HepG2 (cell line): ENCODE data around the gene HOXD12. TPM values are rescaled to one million over a fixed set of nuclear protein-coding genes. Genes with fewer than 3 reads are reported as not detected.

Source experiments
- ATAC-seq: fragments of 200-7000 bp; cut with Tn5 transposase; 3 replicates; pipeline ENCODE4 v1.9.1; 2020; ENCODE audit warnings: mild to moderate bottlenecking, moderate library complexity
- BruUV-seq: library from RNA; stranded (reverse); fragments of 400-500 nt; replicated peaks from 2 replicates; lab custom pipeline; 2021; lab: Mats Ljungman, UMichigan
- CTCF ChIA-PET: fragments of 300-600 bp; formaldehyde crosslinking; extraction: SDS; loops from one replicate; lab custom pipeline; 2021; ENCODE audit warnings: low total read pairs, inconsistent platforms, low intra/inter-chr PET ratio; lab: Yijun Ruan, JAX
- POLR2A ChIA-PET: fragments of 350-600 bp; sonication (Branson Sonifier 250); formaldehyde crosslinking; loops from one replicate; lab custom pipeline; 2020; ENCODE audit warnings: antibody characterized with exemption, inconsistent platforms; lab: Yijun Ruan, JAX
- DNase-seq: peaks from one replicate; pipeline ENCODE4 v3.0.0-alpha.2; 2015; ENCODE audit warnings: low spot score
- FAIRE-seq: peaks from 3 replicates; lab custom pipeline; 2011; peaks lifted over from hg19 to GRCh38; lab: Jason Lieb, UNC
- H2AFZ ChIP-seq: one replicate; pipeline ENCODE4 v1.6.1; 2011; ENCODE audit warnings: low read length, inconsistent platforms
- H3K27ac ChIP-seq: fragments of 300-600 bp; 3 replicates; pipeline ENCODE4 v1.8.0; 2011; ENCODE audit warnings: mixed run types, mild to moderate bottlenecking, mixed read lengths, low read length, inconsistent platforms; ENCODE audit not compliant: insufficient read depth; ENCODE audit errors: extremely low read length
- H3K27me3 ChIP-seq, 2 experiments: fragments of 200-600 bp in 1 of 2; 2 replicates in 1 of 2; 3 replicates in 1 of 2; pipeline versions ENCODE4 v1.6.0 to v1.8.0; 2011; ENCODE audit warnings: low read length in 2 of 2, mild to moderate bottlenecking in 2 of 2, moderate library complexity in 2 of 2, inconsistent platforms in 1 of 2; ENCODE audit not compliant: insufficient read depth in 2 of 2, control insufficient read depth in 1 of 2
- H3K36me3 ChIP-seq, 2 experiments: fragments of 200-600 bp in 1 of 2; replicated peaks in 1 of 2; 2 replicates in 1 of 2; 3 replicates in 1 of 2; pipeline versions ENCODE4 v1.5.1 to v1.8.0; 2011; ENCODE audit warnings: low read length in 2 of 2, inconsistent platforms in 1 of 2; ENCODE audit not compliant: insufficient read depth in 2 of 2, control insufficient read depth in 1 of 2
- H3K4me1 ChIP-seq: 2 replicates; pipeline ENCODE4 v1.5.1; 2012; ENCODE audit warnings: low read length, inconsistent platforms; ENCODE audit not compliant: insufficient read depth
- H3K4me2 ChIP-seq: 2 replicates; pipeline ENCODE4 v1.6.0; 2011; ENCODE audit warnings: low read depth, low read length, inconsistent platforms
- H3K4me3 ChIP-seq, 3 experiments: fragments of 200-600 bp in 1 of 3; sonication (generic), shearing (Covaris generic) in 1 of 3; replicated peaks in 1 of 3; 2 replicates each; pipeline ENCODE4 v1.5.1; 2011 to 2016; ENCODE audit warnings: low read length in 3 of 3, inconsistent platforms in 2 of 3, low read depth in 2 of 3, mild to moderate bottlenecking in 2 of 3, control low read depth in 1 of 3, mixed read lengths in 1 of 3; ENCODE audit not compliant: insufficient read depth in 1 of 3
- H3K79me2 ChIP-seq: one replicate; pipeline ENCODE4 v1.6.1; 2011; ENCODE audit warnings: low read length, inconsistent platforms; ENCODE audit not compliant: insufficient read depth
- H3K9ac ChIP-seq: 2 replicates; pipeline ENCODE4 v1.6.0; 2011; ENCODE audit warnings: mild to moderate bottlenecking, low read depth, low read length, inconsistent platforms; ENCODE audit not compliant: insufficient read depth
- H3K9me3 ChIP-seq: 2 replicates; pipeline ENCODE4 v1.5.1; 2012; ENCODE audit warnings: mild to moderate bottlenecking, low read length
- H4K20me1 ChIP-seq: 2 replicates; pipeline ENCODE4 v1.6.0; 2011; ENCODE audit warnings: inconsistent platforms, mild to moderate bottlenecking, low read length, moderate library complexity; ENCODE audit not compliant: insufficient read depth
- AHR ChIP-seq: IDR thresholded peaks from 2 replicates; pipeline ENCODE4 v1.6.1; 2018; ENCODE audit warnings: missing genetic modification reagents, missing compliant biosample characterization
- ATF2 ChIP-seq: sonication (generic); formaldehyde crosslinking; IDR thresholded peaks from 2 replicates; pipeline ENCODE4 v1.4.0; 2020; ENCODE audit warnings: missing genetic modification reagents
- CBX1 ChIP-seq: IDR thresholded peaks from one replicate; pipeline ENCODE4 v1.6.1; 2016; ENCODE audit warnings: antibody characterized with exemption, low read depth
- CCDC6 ChIP-seq: sonication (generic); formaldehyde crosslinking; IDR thresholded peaks from 2 replicates; pipeline ENCODE4 v1.8.1; 2022; ENCODE audit warnings: mild to moderate bottlenecking, missing genetic modification reagents, moderate library complexity
- ESRRA ChIP-seq: sonication (generic); formaldehyde crosslinking; IDR thresholded peaks from 2 replicates; pipeline ENCODE4 v1.5.1; 2020; ENCODE audit warnings: mild to moderate bottlenecking, low read depth, missing genetic modification reagents
- NFIC ChIP-seq: IDR thresholded peaks from 2 replicates; pipeline ENCODE4 v1.6.1; 2012; ENCODE audit warnings: mild to moderate bottlenecking, low read length, inconsistent platforms
- PITX1 ChIP-seq: sonication (generic); formaldehyde crosslinking; IDR thresholded peaks from 2 replicates; pipeline ENCODE4 v1.5.1; 2020; ENCODE audit warnings: mild to moderate bottlenecking, missing genetic modification reagents
- SMARCE1 ChIP-seq: fragments of 450-650 bp; IDR thresholded peaks from 2 replicates; pipeline ENCODE4 v1.6.1; 2017; ENCODE audit warnings: borderline replicate concordance
- SMYD3 ChIP-seq: sonication (generic); formaldehyde crosslinking; IDR thresholded peaks from 2 replicates; pipeline ENCODE4 v1.8.1; 2023; ENCODE audit warnings: mild to moderate bottlenecking, missing genetic modification reagents
- SRF ChIP-seq: IDR thresholded peaks from 2 replicates; pipeline ENCODE4 v1.6.1; 2011; ENCODE audit warnings: mild to moderate bottlenecking, low read depth, low read length, moderate library complexity
- STAT5B ChIP-seq: sonication (generic); formaldehyde crosslinking; IDR thresholded peaks from 2 replicates; pipeline ENCODE4 v1.4.0; 2020; ENCODE audit warnings: missing genetic modification reagents
- TP53 ChIP-seq: sonication (generic); formaldehyde crosslinking; conservative IDR thresholded peaks from 2 replicates; pipeline ENCODE4 v1.4.0; 2020; ENCODE audit warnings: missing genetic modification reagents
- ZBTB20 ChIP-seq: sonication (generic); formaldehyde crosslinking; IDR thresholded peaks from 2 replicates; pipeline ENCODE4 v1.8.1; 2023; ENCODE audit warnings: missing genetic modification reagents, low read depth, mild to moderate bottlenecking, borderline replicate concordance
- ZBTB21 ChIP-seq: sonication (generic); formaldehyde crosslinking; IDR thresholded peaks from 2 replicates; pipeline ENCODE4 v1.4.0; 2020; ENCODE audit warnings: missing genetic modification reagents
- ZNF24 ChIP-seq: fragments of 450-650 bp; IDR thresholded peaks from 2 replicates; pipeline ENCODE4 v1.6.1; 2017; ENCODE audit warnings: antibody characterized with exemption, mild to moderate bottlenecking
- ZNF33A ChIP-seq: sonication (generic); formaldehyde crosslinking; IDR thresholded peaks from 2 replicates; pipeline ENCODE4 v1.5.1; 2020; ENCODE audit warnings: missing genetic modification reagents, mild to moderate bottlenecking, moderate library complexity, borderline replicate concordance
- ZNF550 ChIP-seq: sonication (generic); formaldehyde crosslinking; IDR thresholded peaks from 2 replicates; pipeline ENCODE4 v1.4.0; 2020; ENCODE audit warnings: mild to moderate bottlenecking, missing genetic modification reagents, borderline replicate concordance
- ZNF768 ChIP-seq: sonication (generic); formaldehyde crosslinking; IDR thresholded peaks from 2 replicates; pipeline ENCODE4 v1.4.0; 2020; ENCODE audit warnings: missing genetic modification reagents
- ZSCAN30 ChIP-seq: sonication (generic); formaldehyde crosslinking; IDR thresholded peaks from 2 replicates; pipeline ENCODE4 v1.5.0; 2020; ENCODE audit warnings: mild to moderate bottlenecking, missing genetic modification reagents
- ZSCAN9 ChIP-seq: IDR thresholded peaks from 2 replicates; pipeline ENCODE4 v1.6.1; 2016; ENCODE audit warnings: borderline replicate concordance
- WGBS: methylation state at CpG from one replicate; pipeline ENCODE4 v1.1.6; 2017; ENCODE audit warnings: low lambda C conversion rate; 5-methylcytosine and 5-hydroxymethylcytosine counted together
- in situ Hi-C: cut with HindIII; loops from 2 replicates; pipeline ENCODE4 v1.10.0; 2017; ENCODE audit warnings: low pct_unique_long_range_greater_than_20kb; ENCODE audit not compliant: extremely low pct_ligation_motif_present
- intact Hi-C: fragments of 100-400 bp; cut with micrococcal nuclease; formaldehyde crosslinking; loops from one replicate; pipeline ENCODE4 v1.10.0; 2022; ENCODE audit not compliant: unreplicated experiment
- polyA plus RNA-seq, 8 experiments: library from polyadenylated mRNA; depleted of rRNA in 3 of 8; stranded (reverse) in 7 of 8; unstranded in 1 of 8; fragments of >200 nt; fragmentation: Illumina TruSeq in 4 of 8; extraction: Trizol in 4 of 8; gene quantifications; 2 replicates each; pipeline versions ENCODE4 v1.2.1 to v1.2.3, GENCODE V29; 2011 to 2016; ENCODE audit warnings: low read depth in 4 of 8, missing spikeins in 1 of 8, mixed read lengths in 1 of 8; ENCODE audit not compliant: insufficient read depth in 1 of 8
- total RNA-seq, 5 experiments: library from RNA; depleted of rRNA; stranded (reverse); fragments of >200 nt; fragmentation: Illumina TruSeq; extraction: Trizol; gene quantifications; 2 replicates each; pipeline ENCODE4 v1.2.3, GENCODE V29; 2016; ENCODE audit warnings: low read depth in 1 of 5
- TF ChIP-seq, protein P1 (sequence below): sonication (generic); formaldehyde crosslinking; IDR thresholded peaks from 2 replicates; pipeline ENCODE4 v1.5.1; 2020; ENCODE audit warnings: missing genetic modification reagents, mild to moderate bottlenecking, borderline replicate concordance

HOXD12 gene
- total and polyA plus RNA-seq, 2 of the 13 experiments (the other 11 are each of a cell fraction or from before 2014, with no cell fraction given): not detected

DNA sequence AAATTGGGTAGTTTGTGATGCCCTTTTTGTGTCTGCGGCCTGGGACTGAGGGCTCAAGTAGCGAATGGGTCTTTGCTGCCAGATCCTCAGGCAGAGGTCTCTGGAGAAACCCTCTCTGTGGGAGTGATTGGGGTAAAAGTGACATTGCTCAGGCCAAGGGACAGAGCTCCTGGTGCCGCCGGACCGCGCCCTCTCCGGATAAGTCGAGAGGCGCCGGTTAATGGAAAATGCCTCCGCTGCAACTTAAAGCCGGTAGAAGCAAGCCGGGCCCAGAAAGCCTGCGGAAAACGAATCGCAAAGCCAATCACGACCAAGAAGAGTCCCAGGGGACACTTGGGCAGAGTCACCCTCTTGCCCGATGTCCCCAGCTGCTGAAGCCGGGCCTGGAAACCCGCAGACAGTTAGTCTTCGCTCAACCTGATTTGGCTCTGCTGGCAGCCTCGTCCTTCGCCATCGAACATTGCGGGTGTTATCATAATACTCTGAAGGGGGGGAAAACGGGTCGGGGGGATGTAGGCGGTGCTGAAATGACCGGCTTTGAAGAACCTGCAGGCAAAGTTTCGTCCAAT, 352 bp upstream of the HOXD12 start (continued):
- TF ChIP-seq ATF2 (no peak), AHR (CRISPR knock-in tag) (no peak), ZBTB20 (no peak), ZNF768 (CRISPR knock-in tag) (no peak), ZNF24 (no peak), SMARCE1 (no peak)

GRCh38 chr2:176100547-176101140, 1.0 kb downstream of the HOXD12 start:
- no peak overlapping the region for H3K4me3 ChIP-seq
- WGBS: 58% methylated on average over 28 of the region's 28 CpGs
- ChIA-PET CTCF (no interaction called here), POLR2A (no interaction called here)
- H3K4me1 ChIP-seq: peaks cover 17% of the 10 kb centered on the region
- no peak for ATAC-seq
- no peak overlapping the region for H3K27ac ChIP-seq
- H4K20me1 ChIP-seq: no peaks in the 10 kb centered on the region; the same call in 1 of the 2 replicates
- FAIRE-seq: no peak
- no peak for DNase-seq
- in situ Hi-C loops (loop anchor here (10.0 kb wide), 1 partner anchor 1066 kb away; no protein-coding TSS in a partner anchor), intact Hi-C loops (no loop called here)
- H3K27me3 ChIP-seq: peaks cover 36 to 98% of the 10 kb centered on the region in 2 experiments
- no peaks in the 10 kb centered on the region for H3K79me2 ChIP-seq
- no peaks in the 10 kb centered on the region for H3K9me3 ChIP-seq
- no peak overlapping the region for H3K4me2 ChIP-seq
- H2AFZ ChIP-seq: no peak overlapping the region
- BruUV-seq: no TSS peak
- no peaks in the 10 kb centered on the region for H3K36me3 ChIP-seq
- H3K9ac ChIP-seq: no peak overlapping the region
- TF ChIP-seq SRF (no peak), ZBTB21 (CRISPR knock-in tag) (no peak), ZSCAN30 (no peak), ZNF550 (CRISPR knock-in tag) (no peak), SMYD3 (CRISPR knock-in tag) (no peak), NFIC (no peak), CBX1 (no peak), STAT5B (CRISPR knock-in tag) (no peak), PITX1 (no peak), ZSCAN9 (CRISPR knock-in tag) (no peak), TP53 (CRISPR knock-in tag) (no peak), ZNF33A (no peak), ESRRA (CRISPR knock-in tag) (no peak), CCDC6 (CRISPR knock-in tag) (no peak)
- TF ChIP-seq, protein P1, sequence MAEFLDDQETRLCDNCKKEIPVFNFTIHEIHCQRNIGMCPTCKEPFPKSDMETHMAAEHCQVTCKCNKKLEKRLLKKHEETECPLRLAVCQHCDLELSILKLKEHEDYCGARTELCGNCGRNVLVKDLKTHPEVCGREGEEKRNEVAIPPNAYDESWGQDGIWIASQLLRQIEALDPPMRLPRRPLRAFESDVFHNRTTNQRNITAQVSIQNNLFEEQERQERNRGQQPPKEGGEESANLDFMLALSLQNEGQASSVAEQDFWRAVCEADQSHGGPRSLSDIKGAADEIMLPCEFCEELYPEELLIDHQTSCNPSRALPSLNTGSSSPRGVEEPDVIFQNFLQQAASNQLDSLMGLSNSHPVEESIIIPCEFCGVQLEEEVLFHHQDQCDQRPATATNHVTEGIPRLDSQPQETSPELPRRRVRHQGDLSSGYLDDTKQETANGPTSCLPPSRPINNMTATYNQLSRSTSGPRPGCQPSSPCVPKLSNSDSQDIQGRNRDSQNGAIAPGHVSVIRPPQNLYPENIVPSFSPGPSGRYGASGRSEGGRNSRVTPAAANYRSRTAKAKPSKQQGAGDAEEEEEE (CRISPR knock-in tag): no peak
